Tibial artery (tissue), 4 donors: ENCODE measurements around the gene MRPL43.

Source experiments
- DNase-seq, 2 donors: peaks; one replicate each; pipeline ENCODE4 v3.0.0-alpha.2; 2019
- H3K27ac ChIP-seq, 2 donors: fragments of 200-600 bp; sonication (generic) in 1 of 2; 1 replicate in 1 of 2; 2 replicates in 1 of 2; pipeline ENCODE4 v1.5.1; 2018 to 2019; ENCODE audit warnings: mild to moderate bottlenecking in 1 of 2
- H3K27me3 ChIP-seq, 2 donors: fragments of 200-600 bp; sonication (generic) in 1 of 2; one replicate each; pipeline versions ENCODE4 v1.5.1 to v1.6.0; 2016 to 2019
- H3K36me3 ChIP-seq, 3 donors: fragments of 200-600 bp; sonication (generic) in 2 of 3; one replicate each; pipeline ENCODE4 v1.5.1; 2016 to 2019; ENCODE audit warnings: mild to moderate bottlenecking in 2 of 3
- H3K4me1 ChIP-seq, 4 donors: fragments of 200-600 bp; sonication (generic) in 2 of 4; 1 replicate in 3 of 4; 2 replicates in 1 of 4; pipeline ENCODE4 v1.5.1; 2016 to 2019
- H3K4me3 ChIP-seq, 2 donors: fragments of 200-600 bp; sonication (generic) in 1 of 2; 1 replicate in 1 of 2; 2 replicates in 1 of 2; pipeline ENCODE4 v1.5.1; 2018 to 2019; ENCODE audit warnings: mild to moderate bottlenecking in 2 of 2
- H3K9me3 ChIP-seq, 3 donors: fragments of 200-600 bp; sonication (generic) in 1 of 3; one replicate each; pipeline ENCODE4 v1.5.1; 2016 to 2019
- CTCF ChIP-seq, 2 experiments: fragments of 200-600 bp in 1 of 2; fragments of 450-650 bp in 1 of 2; IDR thresholded peaks; one replicate each; pipeline ENCODE4 v1.5.1; 2017 to 2019; ENCODE audit warnings: antibody characterized with exemption in 2 of 2, mild to moderate bottlenecking in 1 of 2, moderate library complexity in 1 of 2
- intact Hi-C: fragments of 100-400 bp; cut with DNase I; formaldehyde crosslinking; loops from one replicate; pipeline ENCODE4 v1.15.0; 2023; ENCODE audit warnings: low total_unique reads

The MRPL43 gene

GRCh38 chr10:100972904-100973535 is 14.3 kb downstream of the MRPL43 start:
- TF ChIP-seq CTCF (IDR thresholded peaks at IDR 0.05) = no peak
- Histone ChIP-seq H3K36me3 (peaks cover 0 to 14% (median 3%) of the 10 kb centered on the region in 3 donors), H3K9me3 (no peaks in the 10 kb centered on the region), H3K4me1 (peaks cover 0 to 15% (median 14%) of the 10 kb centered on the region in 4 donors), H3K27ac (no peak overlapping the region), H3K4me3 (no peak overlapping the region), H3K27me3 (peaks cover 0 to 13% of the 10 kb centered on the region in 2 donors)
- DNase-seq = no peak
- intact Hi-C loops = no loop called here

GRCh38 chr10:100972115-100972903 is 15.0 kb downstream of the MRPL43 start:
- TF ChIP-seq CTCF (IDR thresholded peaks at IDR 0.05) = no peak
- intact Hi-C loops = no loop called here
- H3K36me3 ChIP-seq = peaks cover 0 to 7% (median 0%) of the 10 kb centered on the region in 3 donors
- no peak for DNase-seq
- H3K27ac ChIP-seq = no peak overlapping the region
- H3K4me1 ChIP-seq = peaks cover 0 to 15% (median 14%) of the 10 kb centered on the region in 4 donors
- peaks cover 0 to 13% of the 10 kb centered on the region in 2 donors for H3K27me3 ChIP-seq
- no peaks in the 10 kb centered on the region for H3K9me3 ChIP-seq
- H3K4me3 ChIP-seq = no peak overlapping the region

- no peaks in the 10 kb centered on the region for H3K9me3 ChIP-seq
- H3K36me3 ChIP-seq = peaks cover 0 to under 1% (median 0%) of the 10 kb centered on the region in 3 donors
- no peak overlapping the region for H3K27ac ChIP-seq
- peaks cover 0 to 13% of the 10 kb centered on the region in 2 donors for H3K27me3 ChIP-seq
- H3K4me3 ChIP-seq = no peak overlapping the region
- TF ChIP-seq CTCF (IDR thresholded peaks at IDR 0.05) = no peak
- H3K4me1 ChIP-seq = peaks cover 0 to 15% (median 14%) of the 10 kb centered on the region in 4 donors
- no peak for DNase-seq
- intact Hi-C loops = no loop called here
These were observed 16.1 kb downstream of the MRPL43 start for GRCh38 chr10:100970914-100971811.

- H3K4me3 ChIP-seq = peak overlapping the region in 1 of 2 donors; percentile 58
- H3K4me1 ChIP-seq = peaks cover 0 to 15% (median 14%) of the 10 kb centered on the region in 4 donors
- H3K36me3 ChIP-seq = peaks cover 0 to 9% (median 0%) of the 10 kb centered on the region in 3 donors
- peaks cover 0 to 13% of the 10 kb centered on the region in 2 donors for H3K27me3 ChIP-seq
- no peak for DNase-seq
- TF ChIP-seq CTCF (IDR thresholded peaks at IDR 0.05) = no peak
- no peak overlapping the region for H3K27ac ChIP-seq
- H3K9me3 ChIP-seq = no peaks in the 10 kb centered on the region
- intact Hi-C loops = no loop called here
These were observed 17.0 kb downstream of the MRPL43 start for GRCh38 chr10:100970076-100970913.
